Globus pallidus (tissue), 1 donor: ENCODE results near the gene EPB41L4A.
"Not testable (repeated sequence)": the region's sequence is repeated elsewhere in the genome, so short reads cannot be mapped to it uniquely, and the experiment has no call there.

Source experiments
- DNase-seq: peaks from one replicate; pipeline ENCODE4 v3.0.0-alpha.2; 2015; ENCODE audit warnings: low spot score

EPB41L4A gene

GRCh38 chr5:112419164-112419985 lies at the start of gene EPB41L4A:
TSS of gene EPB41L4A (minus strand) at chr5:112419277. CDS start at chr5:112419039, 238 bp downstream.
- DNase-seq: peak; percentile 31

DNA sequence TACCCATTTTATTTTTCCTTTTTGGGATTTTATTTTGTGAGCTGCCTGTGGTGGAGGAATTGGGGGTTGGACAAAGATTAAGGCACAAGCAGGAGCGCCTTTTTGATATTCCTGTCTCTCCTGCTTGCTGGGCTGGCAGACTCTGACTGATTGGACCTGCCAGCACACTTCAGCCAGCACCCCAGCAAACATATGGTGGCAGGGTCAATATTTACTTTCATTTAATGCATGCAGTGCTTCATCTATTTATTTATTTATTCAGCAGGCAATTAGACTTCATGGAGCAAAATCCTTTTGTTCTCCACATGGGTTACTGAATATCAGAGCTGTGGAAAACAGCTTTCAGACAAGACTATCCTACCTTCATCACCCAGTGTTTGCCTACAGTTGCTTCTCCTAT lies 48.4 kb upstream of the EPB41L4A start:
- no peak for DNase-seq

- DNase-seq: not testable (repeated sequence)
These were observed 47.2 kb upstream of the EPB41L4A start for GRCh38 chr5:112466261-112466660.

DNA sequence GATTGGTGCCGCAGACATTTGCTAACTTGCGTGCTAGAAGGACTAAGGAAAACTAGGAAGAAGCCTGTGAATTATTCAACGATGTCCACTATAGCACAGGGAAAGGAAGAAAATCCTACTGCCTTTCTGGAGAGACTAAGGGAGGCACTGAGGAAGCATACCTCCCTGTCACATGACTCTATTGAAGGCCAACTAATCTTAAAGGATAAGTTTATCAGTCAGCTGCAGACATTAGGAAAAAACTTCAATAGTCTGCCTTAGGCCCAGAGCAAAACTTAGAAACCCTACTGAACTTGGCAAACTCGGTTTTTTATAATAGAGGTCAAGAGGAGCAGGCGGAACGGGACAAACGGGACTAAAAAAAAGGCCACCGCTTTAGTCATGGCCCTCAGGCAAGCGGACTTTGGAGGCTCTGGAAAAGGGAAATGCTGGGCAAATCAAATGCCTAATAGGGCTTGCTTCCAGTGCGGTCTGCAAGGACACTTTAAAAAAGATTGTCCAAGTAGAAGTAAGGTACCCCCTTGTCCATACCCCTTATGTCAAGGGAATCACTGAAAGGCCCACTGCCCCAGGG lies 28.2 kb upstream of the EPB41L4A start:
- not testable (repeated sequence) for DNase-seq

- DNase-seq: no peak
These were observed 26.7 kb upstream of the EPB41L4A start for GRCh38 chr5:112445626-112446350.

- not testable (repeated sequence) for DNase-seq
These were observed 24.9 kb upstream of the EPB41L4A start for GRCh38 chr5:112443932-112444331.

DNA sequence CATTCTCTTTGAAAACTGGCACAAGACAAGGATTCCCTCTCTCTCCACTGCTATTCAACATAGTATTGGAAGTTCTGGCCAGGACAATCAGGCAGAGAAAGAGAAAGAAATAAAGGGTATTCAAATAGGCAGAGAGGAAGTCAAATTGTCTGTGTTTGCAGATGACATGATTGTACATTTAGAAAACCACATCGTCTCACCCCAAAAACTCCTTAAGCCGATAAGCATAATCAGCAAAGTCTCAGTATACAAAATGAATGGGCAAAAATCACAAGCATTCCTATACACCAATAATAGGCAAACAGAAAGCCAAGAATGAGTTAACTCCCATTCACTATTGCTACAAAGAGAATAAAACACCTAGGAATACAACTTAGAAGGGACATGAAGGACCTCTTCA lies 21.0 kb upstream of the EPB41L4A start:
- no peak for DNase-seq

- DNase-seq: no peak
These were observed 17.1 kb upstream of the EPB41L4A start for GRCh38 chr5:112436144-112436543.

DNA sequence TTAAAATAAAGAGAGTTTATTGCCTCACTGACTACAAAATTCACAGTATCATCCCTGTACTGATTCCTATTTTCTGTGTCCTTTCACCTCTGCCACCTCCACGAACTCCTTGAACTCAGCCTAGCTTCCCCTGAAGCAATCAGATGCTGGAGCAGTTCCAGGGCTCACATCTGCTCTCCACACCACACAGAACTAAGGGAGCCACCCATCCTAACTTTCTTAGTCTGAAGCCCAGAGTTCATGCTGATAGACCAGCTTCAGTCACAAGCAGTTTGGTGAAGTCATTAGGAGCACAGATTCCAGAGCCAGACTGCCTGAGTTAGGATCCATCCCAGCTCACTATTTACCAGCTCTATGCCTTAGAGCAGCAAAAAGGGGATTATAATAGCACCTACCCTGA lies 15.6 kb upstream of the EPB41L4A start:
- no peak for DNase-seq

GRCh38 chr5:112426202-112426601 lies 7.1 kb upstream of the EPB41L4A start:
- DNase-seq: not testable (repeated sequence)

DNA sequence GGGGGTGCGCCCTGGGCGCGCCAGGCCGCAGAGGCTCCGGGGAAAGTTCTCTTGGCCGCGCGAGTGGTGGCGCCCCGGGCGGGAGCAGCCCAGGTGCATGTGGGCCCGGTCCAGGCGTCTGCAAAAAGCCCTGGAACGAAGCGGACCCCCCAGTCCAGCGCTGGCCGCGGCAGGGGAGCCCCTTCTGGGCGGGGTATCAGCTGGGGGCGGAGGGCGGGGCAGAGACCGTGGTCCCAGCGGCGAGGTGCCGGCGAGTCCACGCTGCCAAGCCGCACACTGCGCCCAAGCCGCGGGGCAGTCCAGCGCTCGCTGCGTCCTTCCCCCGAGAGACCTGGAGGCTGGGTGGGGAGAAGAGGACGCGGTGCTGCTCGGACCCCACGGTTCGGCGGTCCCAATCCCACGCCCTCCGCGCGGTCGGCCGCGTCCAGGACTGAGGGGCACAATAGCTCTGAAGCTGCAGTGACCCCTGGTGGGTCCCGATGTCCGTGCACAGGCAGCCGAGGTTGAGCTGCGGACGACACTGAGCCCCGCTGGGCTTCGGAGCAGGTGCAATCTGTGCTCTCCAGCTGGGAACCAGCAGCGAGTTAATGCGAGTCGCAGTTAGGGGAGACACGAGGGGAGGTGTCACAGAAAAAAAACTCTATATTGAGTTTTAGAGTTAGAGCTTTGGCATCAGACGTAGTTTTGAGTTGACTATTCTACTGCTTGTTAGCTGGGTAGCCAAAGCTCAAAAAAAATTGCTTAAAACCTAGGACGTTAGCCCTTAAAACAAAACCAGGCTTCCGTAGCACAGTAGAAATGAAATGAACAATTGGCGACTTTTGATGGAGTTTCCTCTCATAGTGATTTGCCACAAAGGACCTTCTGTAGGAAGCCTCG lies 1.1 kb upstream of the EPB41L4A start:
- peak; percentile 73 for DNase-seq

GRCh38 chr5:112418659-112419163 lies 366 bp downstream of the EPB41L4A start:
- DNase-seq: no peak

- peak; percentile 17 for DNase-seq
These were observed 982 bp downstream of the EPB41L4A start for GRCh38 chr5:112417931-112418658.

- no peak for DNase-seq
These were observed 3.5 kb downstream of the EPB41L4A start for GRCh38 chr5:112415552-112415951.

DNA sequence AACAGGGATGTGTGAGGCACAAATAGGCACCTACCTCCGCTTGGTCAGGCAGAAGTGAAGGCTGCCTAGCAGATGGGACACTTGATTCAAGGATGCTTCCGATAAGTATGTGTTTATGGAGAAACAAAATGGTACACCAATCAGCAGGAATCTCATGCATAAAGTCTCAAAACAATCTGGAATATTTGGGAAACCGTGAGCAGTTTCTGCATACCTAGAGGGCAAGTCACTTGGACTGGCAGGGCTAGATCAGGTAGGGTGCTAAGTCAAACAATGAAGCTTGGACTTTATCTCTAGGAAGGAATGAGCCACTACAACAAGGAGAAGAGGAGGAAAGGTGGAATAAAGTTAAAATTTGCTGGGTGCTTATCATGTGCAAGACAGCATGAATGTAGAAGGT lies 5.5 kb downstream of the EPB41L4A start:
- DNase-seq: no peak

DNA sequence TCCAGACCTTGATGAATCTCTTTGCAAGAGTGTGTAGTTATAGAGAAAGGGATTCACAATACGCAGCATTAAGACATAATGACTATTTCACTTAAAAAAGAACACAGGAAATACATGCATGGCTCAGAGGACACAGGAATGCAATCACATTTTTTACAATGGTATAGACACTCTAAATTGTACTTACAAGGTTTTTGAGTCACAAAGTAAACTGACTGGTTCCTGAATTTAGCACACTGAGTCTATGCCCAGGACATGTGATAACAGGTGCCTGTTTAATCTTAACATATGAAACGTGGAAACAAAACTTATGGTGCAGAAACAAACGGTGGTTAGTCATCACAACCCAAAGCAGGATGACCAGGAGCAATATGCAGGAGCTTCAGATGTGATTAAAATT lies 6.7 kb downstream of the EPB41L4A start:
- DNase-seq: no peak

DNA sequence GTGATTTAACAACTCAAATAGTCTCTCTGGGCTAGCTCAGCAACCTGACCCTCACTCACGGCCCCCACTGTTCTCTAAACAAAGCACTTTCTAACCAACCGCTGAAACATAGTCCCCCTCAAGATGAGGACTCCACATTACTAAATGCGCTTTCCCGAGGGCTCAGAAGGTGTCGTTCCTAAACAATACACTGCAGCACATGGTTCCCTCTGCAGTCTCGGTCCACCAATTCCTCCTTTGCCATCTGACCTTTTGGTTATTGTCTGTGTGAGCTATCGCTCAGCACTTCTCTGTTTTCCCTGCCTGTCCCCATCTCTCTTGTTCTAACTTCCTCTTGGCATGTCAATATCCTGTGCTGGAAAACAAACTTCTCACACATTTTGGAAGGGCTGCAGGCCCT lies 7.2 kb downstream of the EPB41L4A start:
- no peak for DNase-seq

- DNase-seq: no peak
These were observed 11.4 kb downstream of the EPB41L4A start for GRCh38 chr5:112407666-112408065.

DNA sequence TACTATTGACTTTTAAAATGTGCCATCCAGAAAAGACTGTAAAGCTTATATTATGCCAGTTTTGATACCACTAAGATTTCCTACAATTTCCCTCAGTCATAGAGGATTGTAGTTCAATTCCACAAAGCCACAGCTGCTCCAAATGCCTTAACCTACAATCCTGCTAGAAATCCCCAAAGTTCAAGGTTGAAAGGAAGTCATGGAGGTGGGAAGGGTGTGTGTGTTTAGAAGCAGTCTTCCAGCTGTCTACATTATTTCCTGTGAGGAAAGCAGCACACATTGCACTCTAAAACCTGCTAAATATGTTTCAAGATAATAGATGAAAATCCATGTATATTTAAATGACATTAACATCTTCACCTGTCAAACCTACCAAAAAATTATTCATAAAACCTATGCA lies 11.8 kb downstream of the EPB41L4A start:
- no peak for DNase-seq

GRCh38 chr5:112403069-112403468 lies 16.0 kb downstream of the EPB41L4A start:
- DNase-seq: no peak

DNA sequence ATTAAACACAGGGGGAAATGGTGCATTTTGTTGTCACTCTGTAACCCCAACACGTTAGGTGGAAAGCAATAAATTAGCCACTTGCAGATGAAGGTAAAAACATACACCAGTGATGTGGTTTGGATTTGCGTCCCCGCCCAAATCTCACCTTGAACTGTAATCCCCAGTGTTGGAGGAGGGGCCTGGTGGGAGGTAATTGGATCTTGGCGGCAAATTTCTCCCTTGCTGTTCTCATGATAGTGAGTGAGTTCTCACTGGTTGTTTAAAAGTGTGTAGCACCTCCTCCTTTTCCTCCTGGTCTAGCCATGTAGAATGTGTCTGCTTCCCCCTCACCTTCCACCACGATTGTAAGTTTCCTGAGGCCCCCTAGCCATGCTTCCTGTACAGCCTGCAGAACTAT lies 17.2 kb downstream of the EPB41L4A start:
- DNase-seq: no peak
